Right ventricle myocardium inferior (tissue), 1 donor: Measurements from ENCODE around the gene GOLGA6L10. TPM values are rescaled to one million over a fixed set of nuclear protein-coding genes. Genes with fewer than 3 reads are reported as not detected.
"Not testable (repeated sequence)": the region's sequence is repeated elsewhere in the genome, so short reads cannot be mapped to it uniquely, and the experiment has no call there.

ENCODE experiments used
- ATAC-seq: fragments of 200-7000 bp; cut with Tn5 transposase; one replicate; pipeline ENCODE4 v1.9.1; 2020; ENCODE audit warnings: mild to moderate bottlenecking, moderate library complexity
- DNase-seq: peaks from one replicate; pipeline ENCODE4 v3.0.0; 2021; ENCODE audit errors: missing footprints
- intact Hi-C: fragments of 100-400 bp; cut with DNase I; formaldehyde crosslinking; loops from one replicate; pipeline ENCODE4 v1.11.0; 2022
- long read RNA-seq: library from polyadenylated mRNA; unstranded; transcript quantifications from one replicate; pipeline ENCODE4 v2.0.0, GENCODE V29; 2021
- total RNA-seq: library from RNA; stranded (reverse); fragmentation: NEBNext Ultra II Directional; extraction: Animal tissue kit (Norgen Biotek cat#: 25700); gene quantifications from one replicate; pipeline ENCODE4 v1.2.1, GENCODE V29; 2021
- donor health status: DM: no; HTN: yes; CAD: no; lungs with severe emphysema.

GOLGA6L10 gene, protein sequence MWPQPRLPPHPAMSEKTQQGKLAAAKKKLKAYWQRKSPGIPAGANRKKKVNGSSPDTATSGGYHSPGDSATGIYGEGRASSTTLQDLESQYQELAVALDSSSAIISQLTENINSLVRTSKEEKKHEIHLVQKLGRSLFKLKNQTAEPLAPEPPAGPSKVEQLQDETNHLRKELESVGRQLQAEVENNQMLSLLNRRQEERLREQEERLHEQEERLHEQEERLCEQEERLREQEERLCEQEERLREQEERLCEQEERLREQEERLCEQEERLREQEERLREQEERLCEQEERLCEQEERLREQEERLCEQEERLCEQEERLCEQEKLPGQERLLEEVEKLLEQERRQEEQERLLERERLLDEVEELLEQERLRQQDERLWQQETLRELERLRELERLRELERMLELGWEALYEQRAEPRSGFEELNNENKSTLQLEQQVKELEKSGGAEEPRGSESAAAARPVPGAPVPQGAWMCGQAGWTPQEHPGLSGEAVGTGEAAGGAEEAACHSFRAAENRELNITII
- total RNA-seq = 0.14 TPM
- long read RNA-seq = 0 reads

DNA sequence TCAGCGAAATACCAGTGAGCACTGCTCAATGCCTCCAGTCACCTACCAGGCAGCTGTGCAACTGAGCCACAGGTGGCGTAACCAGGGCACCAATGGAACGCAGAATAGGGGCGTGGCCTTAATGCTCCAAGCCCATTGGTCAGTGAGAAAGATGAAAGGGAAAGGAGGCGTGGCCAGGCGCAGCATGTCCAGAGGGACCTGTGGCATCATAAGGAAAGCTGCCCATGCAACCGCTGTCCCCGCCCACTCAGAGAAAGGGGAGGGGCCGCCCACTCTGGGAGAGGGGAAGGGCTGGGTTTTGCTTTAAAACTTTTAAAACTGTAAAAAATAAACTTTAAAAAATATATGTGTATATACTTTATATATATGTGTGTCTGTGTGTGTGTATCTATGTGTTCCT, at the start of gene GOLGA6L10:
Gene GOLGA6L10, minus strand, starts transcription at position 101 of the 400 bp plus-strand sequence. Its CDS starts 100 bp downstream, at position 1.
- intact Hi-C loops, ATAC-seq, DNase-seq: not testable (repeated sequence)

DNA sequence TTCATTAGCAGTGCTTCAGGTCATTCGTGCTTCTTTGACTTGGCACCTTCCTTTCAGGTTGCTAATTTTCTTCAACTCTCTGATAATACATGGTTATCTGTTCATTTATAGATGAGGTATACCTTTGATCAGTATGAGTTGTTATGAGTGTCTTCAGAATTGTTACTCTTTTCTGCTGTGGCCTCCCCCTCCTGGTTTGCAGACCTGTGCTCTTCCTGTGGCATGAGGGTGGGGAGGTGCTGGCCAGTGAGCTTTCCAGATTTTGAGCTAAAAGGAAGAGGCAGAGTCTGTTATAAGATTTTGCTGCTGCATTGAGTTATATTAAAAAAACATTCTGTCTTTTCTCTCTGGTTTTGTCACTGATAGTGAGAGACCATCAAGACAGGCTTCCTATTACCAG, 49.5 kb upstream of the GOLGA6L10 start:
- DNase-seq (no peak), ATAC-seq (no peak)
- intact Hi-C loops = no loop called here

DNA sequence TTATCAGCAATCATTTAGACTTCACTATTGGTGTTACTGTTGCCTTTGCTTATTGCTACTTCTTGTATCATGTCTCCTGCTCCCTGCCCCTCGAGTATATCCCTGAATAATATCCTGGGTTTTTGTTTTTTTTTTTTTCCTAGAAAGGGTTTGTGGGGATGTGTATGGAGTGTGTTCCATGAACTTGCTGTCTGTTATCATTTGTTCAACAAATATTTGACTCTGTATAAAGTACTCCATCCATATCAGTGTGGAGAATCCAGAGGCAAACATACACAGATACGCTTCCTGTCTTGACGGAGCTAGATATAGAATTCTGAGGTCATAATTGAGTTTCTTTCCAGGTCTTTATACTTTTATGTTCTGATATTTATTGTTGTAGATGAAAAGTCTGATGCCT, 48.5 kb upstream of the GOLGA6L10 start:
- intact Hi-C loops = no loop called here
- DNase-seq (no peak), ATAC-seq (no peak)

DNA sequence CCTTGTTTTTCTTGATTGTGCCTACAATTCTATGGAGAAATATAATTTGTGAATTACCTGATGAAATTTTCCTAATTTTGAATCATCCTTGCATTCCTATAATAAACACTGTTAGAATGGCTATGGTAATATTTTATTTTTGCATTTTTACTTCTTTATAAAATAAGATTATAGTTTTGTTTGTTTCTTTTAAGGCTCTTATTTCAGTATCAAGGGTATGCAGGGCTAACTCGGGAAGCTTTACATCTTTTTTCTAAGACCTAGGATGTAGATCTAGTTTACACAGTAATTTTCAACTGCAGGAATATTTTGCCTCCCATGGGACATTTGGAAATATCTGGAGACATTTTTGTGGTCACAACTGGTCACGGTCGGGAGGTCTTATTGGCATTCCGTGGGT, 46.5 kb upstream of the GOLGA6L10 start:
- DNase-seq, intact Hi-C loops, ATAC-seq: not testable (repeated sequence)

DNA sequence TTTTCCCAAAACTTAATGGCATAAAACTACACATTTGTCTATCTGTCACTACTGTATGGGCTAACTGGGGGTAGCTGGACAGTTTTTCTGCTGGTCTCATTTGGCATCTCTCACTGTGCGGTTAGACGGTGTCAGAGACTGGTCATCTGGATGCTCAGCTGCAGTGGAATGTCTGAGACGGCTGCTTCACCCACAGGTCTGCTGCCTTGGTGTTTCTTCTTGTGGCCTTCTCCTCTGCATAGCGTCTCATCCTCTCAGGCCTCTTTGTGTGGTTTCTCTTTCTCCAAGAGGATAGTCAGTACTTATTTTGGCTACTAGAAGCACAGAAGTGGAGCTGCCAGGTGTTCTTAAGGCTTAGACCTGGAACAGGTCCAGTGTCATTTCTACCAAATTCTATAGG, 44.4 kb upstream of the GOLGA6L10 start:
- DNase-seq (no peak), ATAC-seq (no peak)
- intact Hi-C loops = no loop called here

DNA sequence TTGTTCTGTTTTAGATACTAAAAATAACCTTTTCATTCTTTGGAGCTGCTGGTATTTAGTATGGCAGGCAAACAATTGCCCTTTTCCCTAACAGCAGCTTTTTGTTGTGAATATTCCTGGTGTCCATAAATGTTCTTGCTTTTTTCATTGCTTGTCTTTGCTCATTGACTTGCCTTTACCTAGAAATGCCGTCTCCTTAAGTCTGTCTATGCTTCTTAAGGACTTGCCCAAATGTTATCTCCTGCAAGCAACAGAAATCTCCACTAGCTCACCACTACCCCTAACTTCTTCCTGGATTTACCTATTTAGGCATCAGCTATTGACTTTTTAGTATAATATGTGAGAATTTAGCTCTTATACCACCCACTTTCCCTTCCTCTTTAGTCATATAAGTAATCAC, 42.8 kb upstream of the GOLGA6L10 start:
- intact Hi-C loops, ATAC-seq: not testable (repeated sequence)

DNA sequence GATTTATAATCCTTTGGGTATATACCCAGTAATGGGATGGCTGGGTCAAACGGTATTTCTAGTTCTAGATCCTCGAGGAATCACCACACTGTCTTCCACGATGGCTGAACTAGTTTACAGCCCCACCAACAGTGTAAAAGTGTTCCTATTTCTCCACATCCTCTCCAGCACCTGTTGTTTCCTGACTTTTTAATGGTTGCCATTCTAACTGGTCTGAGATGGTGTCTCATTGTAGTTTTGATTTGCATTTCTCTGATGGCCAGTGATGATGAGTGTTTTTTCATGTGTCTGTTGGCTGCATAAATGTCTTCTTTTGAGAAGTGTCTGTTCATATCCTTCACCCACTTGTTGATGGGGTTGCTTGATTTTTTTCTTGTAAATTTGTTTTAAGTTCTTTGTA, 40.9 kb upstream of the GOLGA6L10 start:
- intact Hi-C loops, DNase-seq, ATAC-seq: not testable (repeated sequence)

More for the DNA sequence above, 42.8 kb upstream of the GOLGA6L10 start:
- not testable (repeated sequence) for DNase-seq

DNA sequence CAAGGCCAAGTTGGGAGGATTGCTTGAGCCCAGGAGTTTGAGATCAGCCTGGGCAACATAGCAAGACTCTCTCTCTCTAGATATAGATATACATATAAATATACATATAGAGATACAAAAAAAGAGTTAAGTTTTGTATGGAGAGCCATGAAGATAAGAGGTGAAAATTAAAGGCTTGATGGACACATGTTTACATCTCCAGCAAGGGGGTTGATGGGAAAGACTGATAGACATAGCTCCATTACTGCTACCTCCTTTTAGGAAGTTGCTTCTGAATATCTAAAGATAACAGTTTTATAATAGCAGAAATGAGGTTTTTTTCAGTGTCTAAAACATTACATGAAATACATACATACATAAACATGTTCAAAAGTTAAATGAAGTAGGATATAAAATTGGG, 37.9 kb upstream of the GOLGA6L10 start:
- ATAC-seq = not testable (repeated sequence)

DNA sequence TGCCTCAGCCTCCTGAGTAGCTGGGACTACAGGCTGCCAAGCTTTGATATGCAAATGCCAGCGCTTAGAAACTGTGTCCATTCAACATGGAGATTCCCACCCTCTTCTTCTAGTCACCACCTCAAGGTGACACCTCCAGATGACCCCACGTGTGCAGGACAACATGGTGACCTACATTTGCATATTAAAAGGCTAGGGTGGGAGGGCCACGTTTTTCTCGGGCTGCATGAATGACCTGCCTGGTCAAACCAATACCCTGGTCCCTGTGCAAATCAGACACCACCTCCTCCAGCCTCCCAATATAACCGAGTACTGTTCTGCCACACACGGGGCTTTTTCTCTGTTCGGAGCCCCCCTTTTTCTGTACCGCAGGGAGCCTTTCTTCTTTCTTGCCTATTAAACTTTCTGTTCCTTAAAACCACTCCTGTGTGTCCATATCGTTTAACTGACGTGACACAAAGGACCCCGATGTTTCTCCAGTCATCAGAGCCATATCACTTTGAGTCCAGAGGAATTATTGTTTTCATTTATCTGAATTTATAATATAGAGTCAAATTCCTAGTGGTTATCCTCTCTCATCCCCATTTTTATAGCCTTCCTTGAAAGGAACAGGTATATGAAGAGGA, 32.2 kb upstream of the GOLGA6L10 start:
- ATAC-seq, DNase-seq, intact Hi-C loops: not testable (repeated sequence)

More for the DNA sequence above, 37.9 kb upstream of the GOLGA6L10 start:
- DNase-seq, intact Hi-C loops: not testable (repeated sequence)

DNA sequence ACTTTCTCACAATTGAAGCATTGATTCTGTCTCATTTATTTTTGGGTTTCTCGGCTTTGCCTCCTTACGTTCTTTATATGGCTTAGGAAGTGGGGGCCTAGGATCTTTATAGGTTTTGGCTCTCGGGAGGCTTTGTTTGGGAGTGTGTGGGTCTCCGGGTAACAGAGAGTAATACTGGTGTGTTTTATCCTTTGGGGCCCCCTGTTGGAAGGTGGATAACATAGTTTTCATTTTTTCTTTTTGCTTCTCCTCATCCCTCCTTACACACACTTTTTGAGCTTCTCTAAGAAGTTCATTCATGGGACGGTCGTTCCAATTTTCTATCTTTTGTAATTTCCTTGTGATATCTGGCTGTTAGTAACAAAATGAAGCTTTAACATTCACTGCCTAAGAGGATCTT, 30.3 kb upstream of the GOLGA6L10 start:
- ATAC-seq, DNase-seq, intact Hi-C loops: not testable (repeated sequence)

DNA sequence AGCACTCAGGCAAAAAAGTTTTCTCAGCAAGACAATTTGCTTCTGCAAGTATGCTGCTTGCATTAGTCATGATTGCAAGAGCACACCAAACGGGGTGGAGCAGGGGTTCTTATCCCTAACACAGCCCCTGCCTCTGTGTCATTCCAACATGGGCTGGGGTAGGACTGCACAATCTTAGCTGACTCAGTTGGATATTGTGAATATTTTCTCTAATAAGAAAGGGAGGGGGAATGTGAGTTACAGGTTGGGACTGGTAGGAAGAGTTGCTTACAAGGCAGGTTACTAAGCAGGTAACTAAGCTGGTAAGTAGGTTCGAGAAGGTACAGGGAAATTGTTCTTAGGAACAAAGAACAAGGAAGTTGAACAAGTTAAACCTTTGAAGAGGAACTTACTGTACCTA, 24.4 kb upstream of the GOLGA6L10 start:
- intact Hi-C loops, ATAC-seq, DNase-seq: not testable (repeated sequence)

DNA sequence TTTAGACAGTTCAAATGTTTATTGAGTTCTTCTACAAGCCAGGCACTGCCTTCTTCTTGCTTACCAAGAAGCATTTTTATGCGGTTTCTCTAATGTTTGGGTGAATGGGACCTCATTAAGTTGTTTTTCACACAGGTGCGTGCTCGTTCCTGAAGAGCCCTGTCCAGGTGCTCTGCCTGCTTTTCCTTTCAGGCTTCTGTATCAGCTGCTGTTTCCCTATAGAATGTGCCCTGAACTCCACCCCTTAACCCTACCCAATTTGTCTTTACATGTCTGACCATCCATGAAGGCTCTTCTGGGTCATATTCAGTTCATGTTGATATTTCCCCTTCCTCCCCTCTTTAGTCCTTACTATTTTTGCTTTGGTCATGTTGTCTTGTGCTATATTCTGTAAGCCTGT, 22.4 kb upstream of the GOLGA6L10 start:
- no peak for DNase-seq
- ATAC-seq = no peak
- intact Hi-C loops = no loop called here

DNA sequence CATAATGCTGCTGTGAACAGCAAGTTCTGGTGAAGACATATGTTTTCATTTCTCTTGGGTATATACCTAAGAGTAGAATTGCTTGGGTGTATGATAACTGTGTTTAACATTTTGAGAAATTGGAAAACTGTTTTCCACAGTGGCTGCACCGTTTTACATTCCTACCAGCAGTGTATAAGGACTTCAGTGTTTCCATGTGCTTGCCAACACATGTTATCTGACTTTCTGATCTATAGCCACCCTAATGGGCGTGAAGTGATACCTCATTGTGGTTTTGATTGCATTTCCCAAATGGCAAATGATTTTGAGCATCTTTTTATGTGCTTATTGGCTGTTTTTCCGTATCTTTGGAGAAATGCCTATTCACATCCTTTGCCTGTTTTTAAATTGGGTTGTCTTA, 18.5 kb upstream of the GOLGA6L10 start:
- DNase-seq, ATAC-seq, intact Hi-C loops: not testable (repeated sequence)

DNA sequence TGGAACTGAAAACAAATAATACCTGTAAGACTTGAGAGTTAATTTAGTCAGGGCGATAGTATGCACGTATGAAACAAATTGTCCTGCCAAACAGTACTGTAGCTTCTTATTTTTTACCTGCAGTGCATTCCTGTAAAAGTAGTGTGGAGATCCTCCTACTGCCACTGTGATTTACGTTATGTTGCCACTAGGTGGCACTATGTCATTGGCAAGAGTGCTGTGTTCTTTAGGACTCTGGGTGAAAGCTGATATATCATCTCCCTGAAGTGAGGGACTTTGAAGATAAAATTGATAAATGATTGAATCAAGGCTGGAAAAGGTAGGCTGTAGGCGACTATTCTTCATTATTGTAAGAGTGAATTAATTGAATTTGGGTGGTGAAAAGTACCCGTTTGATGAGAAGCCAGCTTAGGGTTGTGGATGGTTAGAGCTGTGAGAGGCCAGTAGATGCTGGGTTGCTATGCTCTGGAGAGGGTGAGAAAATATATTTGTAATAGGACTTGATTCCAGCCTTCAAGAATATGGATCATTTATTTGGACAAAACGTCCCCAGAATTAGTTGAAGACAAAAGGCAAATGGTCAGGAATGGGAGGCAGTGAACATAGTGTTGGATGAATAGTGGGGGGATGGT, 16.5 kb upstream of the GOLGA6L10 start:
- ATAC-seq = peak; percentile 90
- DNase-seq, intact Hi-C loops: not testable (repeated sequence)

DNA sequence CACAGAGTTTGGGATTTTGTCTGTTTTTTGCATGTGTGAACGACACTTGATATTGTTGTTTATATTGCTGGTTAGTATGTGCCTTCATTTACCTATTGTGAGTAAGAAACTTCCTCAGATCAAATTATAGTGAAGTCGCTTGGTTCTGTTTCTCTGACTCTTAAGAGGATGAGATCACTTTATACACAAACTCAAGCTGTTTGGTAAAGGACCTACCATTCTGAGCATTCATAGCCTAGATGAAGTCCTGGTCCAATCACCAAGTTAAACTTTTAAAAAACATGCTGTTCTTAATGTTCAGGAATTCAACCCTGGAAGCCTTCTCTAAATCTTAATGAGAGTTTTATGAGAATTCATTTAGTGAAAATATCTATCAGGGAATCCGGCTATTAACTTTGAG, 15.3 kb upstream of the GOLGA6L10 start:
- not testable (repeated sequence) for ATAC-seq

DNA sequence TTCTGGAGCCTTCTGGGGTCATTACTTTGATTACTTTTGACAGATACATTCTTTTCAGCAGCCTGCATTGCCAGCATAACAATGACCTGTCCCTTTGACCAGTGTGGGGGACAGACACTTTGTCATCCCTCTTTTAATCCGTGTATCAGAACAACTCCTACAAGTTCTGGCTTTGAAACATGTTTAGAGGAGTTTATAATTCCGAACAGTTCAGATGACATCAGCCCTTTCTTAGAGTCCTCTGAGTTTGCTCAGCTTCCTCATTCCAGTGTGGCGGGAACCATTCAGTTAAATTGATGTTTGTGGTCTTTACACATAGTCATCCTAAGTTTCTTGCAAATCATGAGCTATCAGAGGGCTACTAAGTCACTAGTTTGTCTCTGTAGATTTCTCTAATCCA, 13.5 kb upstream of the GOLGA6L10 start:
- ATAC-seq, DNase-seq, intact Hi-C loops: not testable (repeated sequence)

More for the DNA sequence above, 15.3 kb upstream of the GOLGA6L10 start:
- DNase-seq, intact Hi-C loops: not testable (repeated sequence)

DNA sequence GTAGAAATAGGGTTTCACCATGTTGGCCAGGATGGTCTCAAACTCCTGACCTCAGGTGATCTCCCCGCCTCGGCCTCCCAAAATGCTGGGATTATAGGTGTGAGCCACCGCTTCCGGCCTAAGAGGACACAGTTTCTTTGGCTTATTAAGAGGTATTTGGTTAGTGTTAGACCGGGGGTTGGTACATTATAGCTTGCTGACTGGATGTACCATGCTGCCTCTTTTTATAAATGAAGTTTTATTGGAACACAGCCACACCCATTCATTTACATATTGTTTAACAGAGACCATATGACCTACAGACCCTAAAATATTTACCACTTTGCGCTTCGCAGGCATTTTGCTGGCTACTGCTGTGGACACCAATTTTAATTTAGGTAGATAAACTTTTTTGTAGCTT, 11.3 kb upstream of the GOLGA6L10 start:
- ATAC-seq, intact Hi-C loops, DNase-seq: not testable (repeated sequence)

DNA sequence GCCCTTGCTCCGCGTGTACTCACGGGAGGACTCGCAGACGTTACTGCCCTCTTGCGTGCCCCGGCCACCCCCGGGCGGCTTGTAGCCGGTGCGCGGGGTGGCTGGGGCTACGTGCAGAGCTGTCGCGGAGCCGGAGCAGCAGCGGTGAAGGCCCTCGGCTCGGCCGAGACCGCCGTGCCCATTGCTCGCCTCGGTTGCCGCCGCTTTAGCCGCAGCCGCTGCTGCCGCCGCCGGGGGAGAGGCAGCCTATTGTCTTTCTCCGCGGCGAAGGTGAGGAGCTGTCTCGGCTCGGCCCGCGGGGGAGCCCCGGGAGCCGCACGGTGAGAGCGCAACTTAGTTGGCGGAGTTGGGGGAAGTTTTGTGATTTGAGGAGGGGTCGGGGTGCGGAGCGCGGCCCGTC, 5.8 kb upstream of the GOLGA6L10 start:
- intact Hi-C loops, ATAC-seq, DNase-seq: not testable (repeated sequence)

DNA sequence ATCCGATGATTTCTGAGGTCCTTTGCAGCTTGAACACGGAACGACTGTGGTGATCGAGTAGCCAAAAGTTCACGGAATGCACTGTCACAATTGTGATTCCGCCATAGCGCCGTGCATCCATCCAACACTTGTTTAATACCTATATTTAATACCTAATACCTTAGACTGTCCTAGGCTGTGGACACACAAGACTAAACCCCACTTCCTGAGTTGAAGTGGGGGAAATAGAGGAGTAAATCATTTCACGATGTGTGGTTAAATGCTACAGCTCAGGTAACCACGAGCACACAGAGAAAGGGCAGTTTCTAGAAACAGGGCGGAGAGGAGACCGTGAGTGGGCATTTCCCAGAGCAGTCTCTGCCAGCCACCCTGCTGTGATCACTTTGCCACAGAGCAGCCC, 5.3 kb upstream of the GOLGA6L10 start:
- DNase-seq, ATAC-seq, intact Hi-C loops: not testable (repeated sequence)
